Stimulated activated CD8-positive, alpha-beta memory T cell treated with anti-CD3 and anti-CD28 coated beads, Interleukin-4, amount 100 ng/mL, for 1 hour (primary cell): ENCODE results near the gene C1QTNF9.
"Not testable (repeated sequence)": the region's sequence is repeated elsewhere in the genome, so short reads cannot be mapped to it uniquely, and the experiment has no call there.

Experiments used
- DNase-seq, 2 donors: peaks; one replicate each; pipeline ENCODE4 v3.0.0-alpha.2; 2020; ENCODE audit warnings: low read depth in 2 of 2, low spot score in 1 of 2

C1QTNF9 gene

DNA sequence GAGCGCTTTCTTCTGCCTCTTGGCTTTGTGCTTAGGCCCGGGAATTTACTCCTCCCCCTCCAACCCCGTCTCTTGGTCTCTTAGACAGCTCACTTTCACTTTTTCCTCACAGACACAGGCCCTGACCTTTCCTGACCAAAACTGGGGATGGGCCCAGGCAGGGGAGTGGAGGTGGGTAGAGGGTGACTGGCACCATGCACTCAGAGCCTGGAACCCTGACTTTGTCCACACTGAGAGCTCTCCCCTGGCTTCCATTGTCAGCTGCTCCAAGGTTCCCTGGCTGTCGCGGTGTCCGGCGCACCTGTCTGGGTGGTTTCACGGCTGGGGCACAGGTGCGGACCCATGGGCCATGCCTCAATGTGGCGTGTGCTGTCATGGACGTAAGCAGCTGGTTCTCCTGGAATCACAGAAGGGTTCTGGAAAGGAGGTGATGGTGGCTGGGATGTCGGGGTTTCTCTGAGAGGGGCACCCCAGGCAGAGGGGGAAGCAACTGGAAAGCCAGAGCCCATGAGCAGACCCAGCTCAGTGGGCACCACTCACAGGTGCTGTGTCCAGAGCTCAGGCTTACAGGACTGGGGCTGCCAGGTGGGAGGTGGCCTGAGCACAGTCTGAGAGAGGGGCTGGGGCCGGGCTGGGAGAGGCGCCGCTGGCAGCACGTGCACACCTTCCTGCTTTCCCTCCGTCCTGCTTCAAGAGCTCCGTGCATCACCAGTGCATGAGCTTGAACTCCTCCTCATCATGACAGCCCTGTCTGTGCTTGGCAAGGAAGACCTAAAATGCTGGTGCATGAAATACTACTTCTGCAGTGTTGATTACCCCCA lies 28.0 kb upstream of the C1QTNF9 start:
- no peak for DNase-seq

DNA sequence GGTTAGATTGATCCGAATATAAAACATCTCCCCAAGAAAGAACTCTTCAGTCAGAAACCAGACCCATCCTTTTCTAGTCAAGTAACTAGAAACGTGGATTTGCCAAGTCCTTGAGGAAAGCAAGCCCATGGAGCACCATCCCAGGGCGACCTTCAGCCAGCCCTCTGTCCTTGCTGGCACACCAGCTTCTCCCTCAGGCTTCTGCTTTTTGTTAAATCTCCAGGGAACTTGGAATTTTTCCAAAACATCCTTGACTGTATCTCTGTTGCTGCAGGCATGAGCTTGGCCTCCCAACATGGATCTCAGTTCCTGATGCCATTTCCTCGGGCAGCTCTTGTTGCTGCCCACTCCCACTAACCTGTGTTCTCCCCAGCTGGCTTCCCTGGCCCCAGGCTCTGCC lies 27.1 kb upstream of the C1QTNF9 start:
- no peak for DNase-seq

DNA sequence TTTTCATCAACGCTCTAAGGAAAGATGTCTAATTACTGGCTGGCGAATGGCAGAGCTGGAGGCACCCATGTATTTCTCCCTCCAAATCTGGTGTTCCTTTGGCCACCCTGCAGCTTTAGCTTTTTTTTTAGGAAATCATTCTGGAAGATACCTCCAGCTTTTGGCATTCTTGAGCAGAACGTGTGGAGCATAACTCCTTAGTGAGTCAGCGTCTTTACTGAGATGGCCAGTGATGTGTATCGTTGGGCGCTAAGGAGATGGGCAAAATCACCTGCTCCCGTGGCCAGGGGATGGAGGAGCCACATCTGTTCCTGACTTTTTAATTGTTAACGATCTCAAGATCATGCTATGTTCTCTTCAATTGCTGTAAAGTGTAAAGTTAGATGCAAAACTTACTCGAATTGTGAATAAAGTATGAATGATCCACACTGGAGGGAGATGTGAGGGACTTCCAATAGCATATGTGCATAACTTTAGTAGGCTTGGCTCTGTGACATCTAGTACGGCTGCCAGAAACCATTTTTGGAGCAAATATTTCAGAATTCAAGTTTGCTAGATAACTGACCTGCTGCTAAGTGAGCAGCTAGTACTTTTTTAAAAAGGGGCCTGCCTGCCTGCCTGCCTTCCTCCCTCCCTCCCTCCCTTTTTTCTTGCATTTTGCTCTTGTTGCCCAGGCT lies 24.4 kb upstream of the C1QTNF9 start:
- no peak for DNase-seq

DNA sequence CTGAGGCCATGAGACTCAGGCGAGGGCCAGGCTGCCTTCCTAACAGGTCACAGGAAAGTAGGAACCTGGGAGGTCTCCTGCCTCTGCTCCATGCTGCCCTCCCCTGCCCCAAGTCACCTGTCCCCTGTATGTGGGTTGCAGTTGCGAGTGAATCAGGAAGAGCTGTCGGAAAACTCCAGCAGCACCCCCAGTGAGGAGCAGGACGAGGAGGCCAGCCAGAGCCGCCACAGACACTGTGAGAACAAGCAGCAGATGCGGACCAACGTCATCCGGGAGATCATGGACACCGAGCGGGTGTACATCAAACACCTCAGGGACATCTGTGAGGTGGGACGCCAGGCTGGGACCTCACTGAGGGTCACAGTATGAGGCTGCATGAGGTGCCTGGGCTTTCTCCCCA lies 22.8 kb upstream of the C1QTNF9 start:
- no peak for DNase-seq

DNA sequence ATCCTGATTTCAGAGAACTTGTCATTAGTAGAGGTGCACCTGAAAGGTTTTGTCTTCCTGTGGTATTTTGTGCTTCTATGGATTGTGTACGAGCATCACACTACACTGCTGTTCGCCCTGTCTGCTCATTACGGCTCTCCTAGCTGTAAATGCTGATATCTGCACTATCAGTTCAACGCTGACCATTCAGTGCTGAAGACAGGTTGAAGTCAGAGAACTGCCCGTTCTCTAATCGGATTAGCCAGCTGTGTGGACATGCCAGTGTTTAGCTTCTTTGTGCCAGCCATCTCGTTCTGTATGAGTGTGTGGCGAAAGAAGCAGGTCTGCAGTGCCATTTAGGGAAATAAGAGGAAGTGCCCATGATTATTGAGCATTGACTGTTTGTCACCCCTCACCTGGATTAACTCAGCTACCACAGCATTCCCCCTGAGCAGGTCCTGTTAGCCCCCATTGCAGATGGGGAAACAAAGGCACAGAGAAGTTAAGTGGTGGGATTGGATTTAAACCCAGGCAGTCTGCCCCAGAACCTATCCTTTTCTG lies 21.6 kb upstream of the C1QTNF9 start:
- DNase-seq: no peak

DNA sequence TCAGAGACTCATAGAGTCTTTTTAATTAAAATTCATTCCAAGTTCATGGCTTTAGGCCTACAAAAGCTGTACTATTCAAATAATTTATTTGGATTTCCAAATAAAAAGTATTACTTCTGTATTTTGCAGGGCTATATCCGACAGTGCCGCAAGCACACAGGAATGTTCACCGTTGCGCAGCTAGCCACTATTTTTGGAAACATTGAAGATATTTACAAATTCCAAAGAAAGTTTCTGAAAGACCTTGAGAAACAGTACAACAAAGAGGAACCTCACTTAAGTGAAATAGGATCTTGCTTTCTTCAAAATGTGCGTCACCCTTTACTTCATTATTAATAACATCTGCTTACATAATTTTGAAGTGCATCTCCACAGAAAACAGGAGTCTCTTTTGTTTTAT lies 20.5 kb upstream of the C1QTNF9 start:
- DNase-seq: no peak

DNA sequence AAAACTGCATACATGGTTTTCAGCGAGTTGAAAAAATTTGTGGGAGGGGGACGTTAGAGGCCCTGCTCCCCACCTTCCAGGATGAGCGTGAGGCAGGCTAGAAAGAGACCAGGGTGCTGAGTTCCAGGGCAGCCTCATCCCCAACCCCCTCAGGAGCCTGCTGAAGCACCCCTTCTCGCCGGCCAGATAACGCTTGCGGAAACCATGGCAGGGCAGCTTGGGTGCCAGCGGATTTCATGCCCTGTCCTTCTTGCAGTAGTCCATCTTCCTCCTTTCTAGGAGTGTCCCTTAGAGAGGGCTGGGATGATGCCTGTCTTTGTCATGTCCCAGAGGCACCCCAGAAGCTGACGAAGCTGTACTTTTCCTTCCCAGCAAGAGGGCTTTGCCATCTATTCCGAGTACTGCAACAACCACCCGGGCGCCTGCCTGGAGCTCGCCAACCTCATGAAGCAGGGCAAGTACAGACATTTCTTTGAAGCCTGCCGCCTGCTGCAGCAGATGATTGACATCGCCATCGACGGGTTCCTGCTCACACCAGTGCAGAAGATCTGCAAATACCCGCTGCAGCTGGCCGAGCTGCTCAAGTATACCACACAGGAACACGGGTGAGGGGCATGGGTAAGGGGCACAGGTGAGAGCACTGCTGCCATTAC lies 19.0 kb upstream of the C1QTNF9 start:
- DNase-seq: no peak

DNA sequence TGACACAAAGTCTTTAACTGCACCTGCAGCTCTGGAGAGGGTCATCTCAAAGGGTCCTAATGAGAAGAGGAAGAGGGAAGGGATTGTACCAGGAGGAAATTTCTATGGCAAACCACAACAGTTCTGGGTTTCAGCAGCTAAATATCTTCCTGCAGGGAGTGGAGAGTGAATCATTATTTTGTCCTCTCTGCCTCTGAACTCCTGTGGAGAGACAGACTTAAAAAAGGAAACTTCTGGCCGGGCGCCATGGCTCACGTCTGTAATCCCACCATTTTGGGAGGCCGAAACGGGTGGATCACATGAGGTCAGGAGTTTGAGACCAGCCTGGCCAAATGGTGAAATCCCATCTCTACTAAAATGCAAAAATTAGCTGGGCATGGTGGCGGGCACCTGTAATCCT lies 16.9 kb upstream of the C1QTNF9 start:
- no peak for DNase-seq

DNA sequence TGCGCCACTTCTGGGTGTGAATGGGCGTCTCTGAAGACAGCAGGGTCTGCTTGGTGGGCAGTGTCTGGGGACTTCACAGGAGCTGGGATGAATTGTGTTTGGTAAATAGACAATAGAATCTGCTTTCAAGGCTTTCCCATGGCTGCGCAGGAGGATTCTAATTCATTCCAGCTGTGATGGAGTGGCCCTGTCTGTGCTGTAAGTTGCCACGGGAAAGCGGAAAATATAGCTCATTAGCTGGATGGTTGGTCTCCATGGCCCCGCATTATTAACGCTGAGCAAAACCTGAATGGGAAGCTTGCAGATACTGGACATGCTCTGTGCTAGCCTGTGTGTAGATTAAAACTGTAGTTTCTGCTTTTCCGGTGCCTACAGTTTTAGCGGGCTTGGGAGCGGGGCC lies 15.6 kb upstream of the C1QTNF9 start:
- no peak for DNase-seq

DNA sequence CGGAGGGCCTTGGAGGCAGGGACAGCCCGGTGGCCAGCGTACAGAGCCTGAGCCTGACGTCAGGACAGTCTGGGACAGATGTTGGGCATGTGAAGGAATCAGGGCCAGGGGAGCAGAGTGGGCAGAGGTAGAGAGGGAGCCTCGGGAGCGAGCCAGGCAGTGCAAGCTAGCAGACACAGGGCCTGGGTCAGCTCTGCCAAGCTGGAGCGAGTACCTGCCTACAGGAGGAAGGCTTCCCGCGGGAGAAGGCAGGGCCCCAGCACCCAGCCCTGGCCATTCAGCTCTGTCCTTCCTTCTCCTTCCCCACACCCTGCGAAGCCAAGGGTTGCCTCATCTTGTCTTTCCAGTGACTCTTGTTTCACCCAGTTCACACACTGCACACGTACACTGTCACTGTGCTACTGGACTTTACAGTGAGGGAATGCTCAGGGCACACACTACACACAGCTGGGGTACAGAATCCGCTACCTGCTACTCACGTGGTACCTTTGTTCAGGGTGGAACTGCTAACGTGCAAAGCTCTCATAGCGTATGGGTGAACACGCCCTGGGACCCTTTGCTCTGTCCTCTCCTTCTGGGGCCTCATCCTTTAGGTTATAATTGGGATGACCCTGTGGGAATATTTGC lies 9.8 kb upstream of the C1QTNF9 start:
- no peak for DNase-seq

DNA sequence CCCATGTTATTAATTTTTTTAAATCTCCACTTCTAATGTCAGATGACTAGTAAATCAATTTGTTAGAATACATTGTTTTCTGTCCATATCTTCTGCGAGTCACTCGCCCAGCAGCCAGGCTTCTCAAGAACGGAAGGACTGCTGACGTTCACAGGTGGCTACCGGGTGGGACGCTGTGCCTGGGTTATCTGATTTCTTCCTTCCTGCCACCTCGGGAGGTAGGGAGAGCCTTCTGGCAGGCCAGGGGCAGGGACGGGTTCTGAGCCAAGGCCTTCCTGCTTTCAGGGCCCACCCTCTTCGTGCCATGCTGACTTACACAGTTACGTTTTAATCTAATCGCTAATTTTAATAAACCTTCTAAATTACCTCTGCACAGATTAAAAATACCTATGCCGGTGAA lies 7.9 kb upstream of the C1QTNF9 start:
- no peak for DNase-seq

DNA sequence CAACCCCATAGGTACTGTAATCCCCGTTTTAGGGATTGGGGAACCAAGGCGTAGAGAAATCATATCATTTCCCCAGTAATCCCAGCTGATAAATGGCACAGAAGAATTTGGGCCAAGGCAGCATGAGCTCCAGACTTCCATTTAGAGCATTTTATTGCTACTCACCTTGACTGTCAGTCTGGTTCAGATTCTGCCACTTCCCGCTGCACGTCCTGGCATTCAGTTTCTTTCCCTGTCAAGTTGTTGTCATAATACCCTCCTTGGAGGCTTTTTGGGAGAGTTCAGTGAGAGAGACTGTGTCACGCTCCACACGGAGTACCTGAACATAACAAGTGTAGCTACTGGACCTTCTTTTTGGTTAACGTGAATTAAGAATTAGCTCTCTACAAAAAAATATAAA lies 7.5 kb upstream of the C1QTNF9 start:
- no peak for DNase-seq

DNA sequence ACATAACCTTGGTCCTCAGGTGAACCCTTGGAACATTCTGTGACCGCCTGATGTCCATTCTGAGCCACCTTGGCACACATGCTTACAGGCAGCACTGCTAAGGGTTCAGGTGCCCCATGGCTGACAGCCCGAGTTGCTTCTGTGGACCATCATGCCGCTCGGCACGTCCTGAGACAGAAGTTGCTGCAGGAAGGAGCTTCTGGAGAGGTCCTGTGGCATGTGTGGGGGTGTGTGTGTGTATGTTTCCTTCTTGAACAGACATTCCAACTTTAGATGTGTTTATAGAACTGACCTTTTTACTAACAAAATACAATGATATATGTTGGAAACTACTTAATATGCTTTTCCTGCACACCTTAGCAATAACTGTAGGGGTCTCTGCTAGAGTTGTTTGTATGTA lies 4.8 kb upstream of the C1QTNF9 start:
- DNase-seq: no peak

DNA sequence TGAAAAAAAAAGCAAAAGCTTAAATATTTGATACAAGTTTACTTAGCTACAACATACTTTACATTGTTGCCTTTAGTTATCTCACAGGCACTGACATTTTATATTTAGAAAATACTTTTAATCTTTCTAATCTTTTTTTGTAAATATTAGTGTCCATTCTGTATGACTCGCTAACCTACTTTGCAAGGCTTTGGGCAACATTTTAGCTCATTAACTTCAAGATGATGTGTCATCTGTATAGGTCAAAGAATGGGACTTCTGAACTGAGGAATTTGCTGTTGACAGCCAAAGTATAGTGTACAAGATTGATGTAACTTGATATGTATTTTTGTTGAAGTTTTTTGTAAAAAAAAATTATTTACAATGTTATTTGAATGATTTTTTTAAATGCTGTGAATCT lies 2.7 kb upstream of the C1QTNF9 start:
- DNase-seq: no peak

DNA sequence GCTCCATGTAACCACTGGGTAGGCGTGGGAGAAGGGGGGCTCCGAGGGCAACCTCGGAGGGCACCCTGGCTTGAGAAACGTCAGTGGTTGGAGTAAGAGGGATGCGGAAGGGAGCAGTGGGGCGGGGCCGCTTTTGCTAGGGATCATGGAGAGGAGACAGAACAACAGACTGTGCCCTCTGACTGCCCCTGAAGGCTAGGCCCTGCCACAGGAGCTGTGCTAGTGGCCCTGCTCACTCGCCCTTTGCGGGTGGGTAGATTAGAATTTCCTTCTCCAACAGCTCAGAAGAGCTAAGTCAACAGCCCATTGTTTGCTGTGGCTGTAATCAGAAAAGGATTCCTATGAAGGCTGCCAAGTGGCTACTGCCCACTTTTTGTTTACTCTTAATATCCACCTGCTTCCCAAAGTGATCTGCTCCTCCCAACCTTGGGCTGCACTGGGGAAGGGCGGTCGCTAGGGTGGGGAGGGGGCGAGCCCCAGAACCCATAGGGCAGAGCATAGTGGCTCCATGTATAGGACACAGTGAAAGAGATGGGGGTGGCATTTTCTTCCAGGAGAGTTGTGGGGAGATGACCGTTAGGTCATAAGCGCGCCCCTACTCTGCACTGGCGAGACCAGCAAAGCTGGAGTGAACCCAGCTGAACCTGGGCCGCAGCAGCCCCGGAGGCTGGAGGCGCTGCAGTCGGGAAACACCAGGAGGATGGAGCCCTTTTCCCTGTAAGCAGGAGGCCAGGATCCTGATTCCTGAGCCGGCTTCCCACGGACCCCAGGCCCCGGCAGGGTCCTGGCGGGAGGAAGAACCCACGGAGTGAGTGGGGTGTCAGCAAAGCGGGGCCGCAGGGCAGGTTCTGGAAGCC lies 1.9 kb upstream of the C1QTNF9 start:
- no peak for DNase-seq

DNA sequence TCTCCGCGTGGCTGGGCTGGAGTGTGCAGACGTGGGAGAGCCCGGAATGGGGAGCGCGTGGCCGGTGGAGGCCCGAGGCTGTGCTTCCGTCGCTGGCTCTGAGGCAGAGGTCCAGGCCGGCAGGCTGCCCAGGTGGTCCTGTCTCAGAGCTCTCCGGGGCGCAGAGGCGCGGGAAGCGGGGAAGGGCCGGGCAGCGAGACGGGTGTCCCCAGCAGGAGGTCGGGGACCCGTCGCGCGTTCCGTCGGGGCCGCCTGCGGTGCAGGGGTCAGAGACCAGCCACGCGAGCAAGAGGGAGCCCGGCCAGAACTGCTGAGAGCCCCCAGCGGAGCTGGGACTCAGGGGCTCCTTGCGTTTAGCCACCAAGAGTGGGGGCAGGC lies 1.3 kb upstream of the C1QTNF9 start:
- no peak for DNase-seq

DNA sequence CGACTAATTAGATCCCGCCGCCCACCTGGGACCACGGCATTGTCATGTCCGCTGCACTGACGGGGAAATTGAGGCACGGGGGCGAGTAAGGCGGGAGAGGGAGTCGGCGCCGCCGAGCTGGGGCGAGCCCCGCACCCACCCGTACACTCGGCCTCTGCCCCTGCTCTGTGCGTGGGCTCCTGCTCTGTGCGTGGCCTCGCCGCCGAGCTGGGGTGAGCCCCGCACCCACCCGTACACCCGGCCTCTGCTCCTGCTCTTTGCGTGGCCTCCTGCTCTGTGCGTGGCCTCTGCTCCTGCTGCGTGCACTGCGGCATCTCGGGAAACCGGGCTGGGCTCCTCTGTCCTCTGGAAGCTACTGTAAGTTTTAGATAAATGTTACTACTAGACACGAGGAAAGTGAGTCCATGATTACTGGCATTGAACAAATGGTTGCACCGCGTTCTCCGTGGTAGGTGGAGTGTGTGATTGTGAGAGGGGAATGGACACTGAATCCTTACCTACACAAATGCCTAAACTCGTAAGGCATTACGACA lies 826 bp upstream of the C1QTNF9 start:
- DNase-seq: no peak

DNA sequence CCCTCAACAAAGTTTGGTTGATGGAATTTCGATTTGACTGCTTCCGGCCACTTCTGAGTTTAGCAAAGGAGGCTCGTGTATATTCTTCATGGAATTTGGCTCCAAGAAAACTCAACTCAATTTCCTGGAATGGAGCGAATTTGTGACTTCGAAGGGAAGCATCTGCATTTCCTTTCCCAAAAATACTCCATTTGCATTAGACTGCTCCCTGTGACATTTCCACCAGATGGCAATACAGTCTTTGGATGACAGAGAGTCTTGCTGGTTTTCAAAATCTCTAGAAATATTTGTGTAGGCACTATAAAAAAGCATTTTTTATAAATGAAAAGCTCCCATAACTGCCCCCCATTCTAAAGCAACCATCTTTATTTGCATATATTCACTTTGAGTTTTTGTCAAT lies 4.1 kb downstream of the C1QTNF9 start:
- no peak for DNase-seq

DNA sequence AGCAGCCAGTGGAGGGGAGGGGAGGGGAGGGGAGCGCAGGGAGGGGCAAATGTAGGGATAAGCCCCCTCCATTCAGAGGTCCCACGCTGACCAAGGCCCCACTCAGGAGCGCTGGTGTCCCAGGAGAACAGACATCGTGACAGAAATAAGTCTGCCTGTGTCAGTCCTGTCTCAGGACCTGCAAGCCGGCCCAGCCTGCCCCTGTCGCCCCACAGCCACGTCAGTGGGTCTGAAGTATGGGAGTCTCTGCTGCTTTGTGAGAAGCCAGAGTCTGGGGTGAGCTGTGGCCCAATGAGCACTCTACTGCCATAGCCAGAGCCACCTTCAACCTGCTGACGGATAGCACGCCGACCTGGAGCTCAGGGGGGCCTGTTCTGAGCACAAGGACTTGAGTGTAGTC lies 8.5 kb downstream of the C1QTNF9 start:
- not testable (repeated sequence) for DNase-seq

DNA sequence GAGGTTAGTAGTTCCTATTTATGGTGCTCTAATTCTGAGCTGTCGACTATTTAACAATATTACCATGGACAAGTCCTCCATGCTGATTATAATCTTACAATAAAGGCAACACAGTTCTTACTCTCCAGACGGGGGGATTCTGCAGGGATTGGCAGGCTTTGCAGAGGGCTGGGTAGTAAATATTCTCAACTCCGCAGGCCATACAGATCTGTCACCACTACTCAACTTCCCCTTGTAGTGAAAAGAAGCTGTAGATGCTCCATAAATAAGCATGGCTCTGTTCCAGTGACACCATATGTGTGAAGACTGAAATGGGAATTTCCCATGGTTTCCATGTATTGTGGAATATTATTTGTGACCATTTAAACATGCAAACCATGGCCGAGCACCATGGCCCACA lies 9.5 kb downstream of the C1QTNF9 start:
- DNase-seq: not testable (repeated sequence)
